Left ventricle myocardium inferior (tissue), 1 donor: ENCODE measurements around the gene MARK4. TPM values are rescaled to one million over a fixed set of nuclear protein-coding genes. Genes with fewer than 3 reads are reported as not detected.

ENCODE experiments used
- DNase-seq: peaks from one replicate; pipeline ENCODE4 v3.0.0-alpha.2; 2020
- H3K27ac ChIP-seq: fragments of 200-600 bp; replicated peaks from 2 replicates; pipeline ENCODE4 v1.8.0; 2021
- H3K27me3 ChIP-seq: fragments of 200-600 bp; 2 replicates; pipeline ENCODE4 v1.8.0; 2021; ENCODE audit warnings: low read depth
- H3K36me3 ChIP-seq: fragments of 200-600 bp; 2 replicates; pipeline ENCODE4 v1.8.0; 2021
- H3K4me1 ChIP-seq: fragments of 200-600 bp; 2 replicates; pipeline ENCODE4 v1.8.0; 2021
- H3K4me3 ChIP-seq: fragments of 200-600 bp; 2 replicates; pipeline ENCODE4 v1.8.0; 2021; ENCODE audit warnings: mild to moderate bottlenecking, moderate library complexity
- H3K9me3 ChIP-seq: fragments of 200-600 bp; replicated peaks from 2 replicates; pipeline ENCODE4 v1.8.0; 2021
- CTCF ChIP-seq: fragments of 200-600 bp; IDR thresholded peaks from 2 replicates; pipeline ENCODE4 v1.8.0; 2021; ENCODE audit warnings: antibody characterized with exemption, mild to moderate bottlenecking, borderline replicate concordance
- intact Hi-C: fragments of 100-400 bp; cut with micrococcal nuclease; formaldehyde crosslinking; loops from one replicate; pipeline ENCODE4 v1.11.0; 2022
- total RNA-seq: library from RNA; stranded (reverse); fragmentation: NEBNext Ultra II Directional; extraction: Animal tissue kit (Norgen Biotek cat#: 25700); gene quantifications from one replicate; pipeline ENCODE4 v1.2.1, GENCODE V29; 2021
- donor health status: DM: no; HTN: yes; CAD: no; lungs with severe emphysema.

The MARK4 gene
- total RNA-seq, 1 donor from 2014 or later = 26.5 TPM

GRCh38 chr19:45294291-45295029 is 43.4 kb downstream of the MARK4 start:
- no peak overlapping the region for H3K4me3 ChIP-seq
- H3K27ac ChIP-seq = peak overlapping the region; percentile 40
- H3K36me3 ChIP-seq = peaks cover 64% of the 10 kb centered on the region
- intact Hi-C loops = no loop called here
- H3K27me3 ChIP-seq = no peaks in the 10 kb centered on the region
- peaks cover 18% of the 10 kb centered on the region for H3K4me1 ChIP-seq
- H3K9me3 ChIP-seq = peaks cover 11% of the 10 kb centered on the region
- TF ChIP-seq CTCF = no peak
- peak; percentile 53 for DNase-seq

- Histone ChIP-seq H3K36me3 (peaks cover 61% of the 10 kb centered on the region), H3K27me3 (no peaks in the 10 kb centered on the region), H3K4me1 (peaks cover 18% of the 10 kb centered on the region), H3K27ac (no peak overlapping the region), H3K4me3 (no peak overlapping the region), H3K9me3 (peaks cover 11% of the 10 kb centered on the region)
- intact Hi-C loops = no loop called here
- no peak for TF ChIP-seq CTCF
- no peak for DNase-seq
These were observed 44.8 kb downstream of the MARK4 start for GRCh38 chr19:45295873-45296272.

- intact Hi-C loops = no loop called here
- Histone ChIP-seq H3K36me3 (peaks cover 57% of the 10 kb centered on the region), H3K4me1 (peaks cover 18% of the 10 kb centered on the region)
These were observed 45.3 kb downstream of the MARK4 start for GRCh38 chr19:45296355-45296754.

GRCh38 chr19:45297674-45298073 is 46.6 kb downstream of the MARK4 start:
- H3K27ac ChIP-seq = no peak overlapping the region
- intact Hi-C loops = no loop called here
- peaks cover 11% of the 10 kb centered on the region for H3K9me3 ChIP-seq
- H3K4me1 ChIP-seq = peaks cover 18% of the 10 kb centered on the region
- TF ChIP-seq CTCF = no peak
- no peaks in the 10 kb centered on the region for H3K27me3 ChIP-seq
- no peak overlapping the region for H3K4me3 ChIP-seq
- H3K36me3 ChIP-seq = peaks cover 45% of the 10 kb centered on the region
- no peak for DNase-seq

More at GRCh38 chr19:45296355-45296754, 45.3 kb downstream of the MARK4 start:
- no peak for DNase-seq
- Histone ChIP-seq H3K4me3 (no peak overlapping the region), H3K9me3 (peaks cover 11% of the 10 kb centered on the region), H3K27me3 (no peaks in the 10 kb centered on the region), H3K27ac (no peak overlapping the region)
- TF ChIP-seq CTCF = no peak

GRCh38 chr19:45298264-45298663 is 47.2 kb downstream of the MARK4 start:
- Histone ChIP-seq H3K4me1 (peaks cover 18% of the 10 kb centered on the region), H3K36me3 (peaks cover 39% of the 10 kb centered on the region), H3K4me3 (no peak overlapping the region), H3K9me3 (peaks cover 6% of the 10 kb centered on the region), H3K27ac (no peak overlapping the region), H3K27me3 (no peaks in the 10 kb centered on the region)
- intact Hi-C loops = no loop called here
- no peak for DNase-seq
- TF ChIP-seq CTCF = no peak
